PC-3 (cell line): Measurements from ENCODE around the gene KRT79. TPM values are rescaled to one million over a fixed set of nuclear protein-coding genes. Genes with fewer than 3 reads are reported as not detected.

Experiments
- ATAC-seq: fragments of 200-7000 bp; cut with Tn5 transposase; 2 replicates; pipeline ENCODE4 v1.9.1; 2020; ENCODE audit warnings: mild to moderate bottlenecking, moderate library complexity
- BruUV-seq: library from RNA; stranded (reverse); fragments of 400-500 nt; replicated peaks from 2 replicates; lab custom pipeline; 2021; lab: Mats Ljungman, UMichigan
- CTCF ChIA-PET: fragments of 300-600 bp; sonication (Branson Sonifier 250); formaldehyde crosslinking; loops from one replicate; lab custom pipeline; 2022; ENCODE audit warnings: antibody characterized with exemption; lab: Charles Lee
- POLR2A ChIA-PET: fragments of 300-600 bp; sonication (Branson Sonifier 250); formaldehyde crosslinking; loops from one replicate; lab custom pipeline; 2022; ENCODE audit warnings: antibody characterized with exemption; ENCODE audit not compliant: unreplicated experiment; lab: Charles Lee
- DNase-seq: peaks from one replicate; pipeline ENCODE4 v3.0.0-alpha.2; 2015
- H2AFZ ChIP-seq: fragments of 300-600 bp; sonication (generic); 2 replicates; pipeline ENCODE4 v1.6.0; 2016; ENCODE audit warnings: antibody characterized with exemption, low read length
- H3F3A ChIP-seq: fragments of 300-600 bp; sonication (generic); one replicate; pipeline ENCODE4 v1.6.0; 2017; ENCODE audit warnings: antibody characterized with exemption, low read length, control low read depth, mild to moderate bottlenecking; ENCODE audit not compliant: unreplicated experiment
- H3K27ac ChIP-seq: fragments of 300-600 bp; sonication (generic); 2 replicates; pipeline ENCODE4 v1.5.1; 2016; ENCODE audit warnings: mild to moderate bottlenecking, low read length
- H3K27me3 ChIP-seq: fragments of 300-600 bp; sonication (generic); 2 replicates; pipeline ENCODE4 v1.6.1; 2016; ENCODE audit warnings: low read length, mixed read lengths
- H3K36me3 ChIP-seq: fragments of 300-600 bp; sonication (generic); 2 replicates; pipeline ENCODE4 v1.6.1; 2016; ENCODE audit warnings: low read depth, mixed run types, low read length, mixed read lengths
- H3K4me1 ChIP-seq: fragments of 300-600 bp; sonication (generic); 2 replicates; pipeline ENCODE4 v1.5.1; 2016; ENCODE audit warnings: low read length; ENCODE audit not compliant: insufficient read depth
- H3K4me2 ChIP-seq: fragments of 300-600 bp; sonication (generic); 2 replicates; pipeline ENCODE4 v1.6.0; 2016; ENCODE audit warnings: low read length
- H3K4me3 ChIP-seq: fragments of 300-600 bp; sonication (generic); 2 replicates; pipeline ENCODE4 v1.5.1; 2016; ENCODE audit warnings: mild to moderate bottlenecking, low read length, mixed read lengths
- H3K79me2 ChIP-seq: fragments of 300-600 bp; sonication (generic); 2 replicates; pipeline ENCODE4 v1.6.1; 2017; ENCODE audit warnings: low read length, mixed read lengths
- H3K9ac ChIP-seq: fragments of 300-600 bp; sonication (generic); 2 replicates; pipeline ENCODE4 v1.6.0; 2016; ENCODE audit warnings: mild to moderate bottlenecking, low read length
- H3K9me2 ChIP-seq: fragments of 300-600 bp; sonication (generic); replicated peaks from 2 replicates; pipeline ENCODE4 v1.6.1; 2016; ENCODE audit warnings: mixed run types, low read length, mixed read lengths
- H3K9me3 ChIP-seq: fragments of 300-600 bp; sonication (generic); 2 replicates; pipeline ENCODE4 v1.6.1; 2016; ENCODE audit warnings: low read length, mixed read lengths
- H4K20me1 ChIP-seq: fragments of 300-600 bp; sonication (generic); 2 replicates; pipeline ENCODE4 v1.6.1; 2016; ENCODE audit warnings: low read length, mixed read lengths
- EZH2 ChIP-seq: fragments of 300-600 bp; sonication (generic); IDR thresholded peaks from one replicate; pipeline ENCODE4 v1.6.1; 2017; ENCODE audit warnings: antibody characterized with exemption, mild to moderate bottlenecking, low read length; ENCODE audit not compliant: unreplicated experiment
- EZH2phosphoT487 ChIP-seq: fragments of 300-600 bp; sonication (generic); IDR thresholded peaks from 2 replicates; pipeline ENCODE4 v1.6.1; 2018; ENCODE audit warnings: mild to moderate bottlenecking, antibody characterized with exemption, low read length, borderline replicate concordance
- intact Hi-C: fragments of 100-400 bp; cut with micrococcal nuclease; formaldehyde crosslinking; loops from 2 replicates; pipeline ENCODE4 v1.9.0; 2023
- total RNA-seq: library from RNA; depleted of rRNA; stranded (reverse); fragments of >200 nt; gene quantifications from 2 replicates; pipeline ENCODE4 v1.2.3, GENCODE V29; 2014
- TF ChIP-seq, protein P1 (sequence below): fragments of 300-600 bp; sonication (generic); conservative IDR thresholded peaks from 2 replicates; pipeline ENCODE4 v1.5.1; 2017; ENCODE audit warnings: antibody characterized with exemption, low read depth, mild to moderate bottlenecking, low read length

The KRT79 gene
- total RNA-seq, 1 experiment from 2014 or later: not detected

DNA sequence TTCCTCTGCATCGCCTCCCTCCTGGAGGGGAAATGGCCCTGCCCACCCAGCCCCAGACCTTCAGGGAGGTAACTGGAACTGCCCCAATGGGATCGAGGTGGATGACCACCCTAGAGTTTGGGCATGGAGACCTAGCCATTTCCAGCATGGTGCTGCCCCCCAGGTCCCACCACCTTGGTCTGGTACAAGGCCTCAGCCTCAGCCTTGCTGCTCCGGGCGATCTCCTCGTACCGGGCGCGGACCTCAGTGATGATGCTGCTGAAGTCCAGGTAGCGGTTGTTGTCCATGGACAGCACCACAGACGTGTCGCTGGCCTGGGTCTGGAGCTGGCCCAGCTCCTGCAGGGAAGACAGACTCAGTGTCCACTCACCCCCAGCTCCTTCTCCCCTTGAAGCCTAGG is 10.3 kb upstream of the KRT79 start:
- no peak for ATAC-seq
- CTCF ChIA-PET: no interaction called here

DNA sequence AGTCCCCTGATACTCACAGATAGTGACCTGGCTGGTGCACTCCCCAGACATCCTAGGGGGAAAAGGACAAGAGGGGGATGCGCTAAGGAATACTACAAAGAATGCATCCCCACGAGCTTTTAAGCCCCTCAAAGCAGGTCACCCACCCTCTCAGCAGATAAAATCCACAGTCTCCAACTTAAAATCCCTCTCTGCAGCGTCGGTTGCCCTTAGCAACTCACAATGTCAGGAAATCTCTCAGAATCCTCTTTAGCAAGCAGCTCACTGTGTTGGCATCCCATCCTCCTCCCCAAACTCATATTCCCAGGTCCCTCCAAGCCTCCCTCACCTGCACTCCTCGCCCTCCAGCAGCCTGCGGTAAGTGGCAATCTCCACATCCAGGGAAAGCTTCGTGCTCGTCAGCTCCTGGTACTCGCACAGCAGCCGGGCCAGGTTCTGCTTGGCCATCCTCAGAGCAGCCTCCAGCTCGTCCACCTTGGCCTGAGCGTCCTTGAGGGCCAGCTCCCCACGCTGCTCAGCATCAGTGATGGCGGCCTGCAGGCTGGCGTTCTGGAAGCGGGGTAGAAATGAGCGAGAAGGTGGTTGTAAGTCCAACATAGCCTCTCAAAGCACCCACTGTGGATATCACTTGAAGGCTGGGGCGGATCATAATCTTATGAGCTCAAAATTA is 5.5 kb upstream of the KRT79 start:
- no peak for ATAC-seq
- CTCF ChIA-PET: no interaction called here
- intact Hi-C loops: no loop called here

More for the DNA sequence above, 10.3 kb upstream of the KRT79 start:
- no TSS peak for BruUV-seq
- Histone ChIP-seq H3K4me3 (no peak overlapping the region), H3K4me1 (peaks cover 15% of the 10 kb centered on the region), H3K9me2 (no peaks in the 10 kb centered on the region), H4K20me1 (no peaks in the 10 kb centered on the region), H3K9me3 (no peaks in the 10 kb centered on the region), H3K9ac (no peak overlapping the region), H3K27ac (no peak overlapping the region), H3K79me2 (no peaks in the 10 kb centered on the region), H3K36me3 (no peaks in the 10 kb centered on the region), H3F3A (no peaks in the 10 kb centered on the region), H3K4me2 (no peak overlapping the region), H3K27me3 (no peaks in the 10 kb centered on the region), H2AFZ (no peak overlapping the region)
- POLR2A ChIA-PET: no interaction called here
- intact Hi-C loops: no loop called here
- TF ChIP-seq, protein P1, sequence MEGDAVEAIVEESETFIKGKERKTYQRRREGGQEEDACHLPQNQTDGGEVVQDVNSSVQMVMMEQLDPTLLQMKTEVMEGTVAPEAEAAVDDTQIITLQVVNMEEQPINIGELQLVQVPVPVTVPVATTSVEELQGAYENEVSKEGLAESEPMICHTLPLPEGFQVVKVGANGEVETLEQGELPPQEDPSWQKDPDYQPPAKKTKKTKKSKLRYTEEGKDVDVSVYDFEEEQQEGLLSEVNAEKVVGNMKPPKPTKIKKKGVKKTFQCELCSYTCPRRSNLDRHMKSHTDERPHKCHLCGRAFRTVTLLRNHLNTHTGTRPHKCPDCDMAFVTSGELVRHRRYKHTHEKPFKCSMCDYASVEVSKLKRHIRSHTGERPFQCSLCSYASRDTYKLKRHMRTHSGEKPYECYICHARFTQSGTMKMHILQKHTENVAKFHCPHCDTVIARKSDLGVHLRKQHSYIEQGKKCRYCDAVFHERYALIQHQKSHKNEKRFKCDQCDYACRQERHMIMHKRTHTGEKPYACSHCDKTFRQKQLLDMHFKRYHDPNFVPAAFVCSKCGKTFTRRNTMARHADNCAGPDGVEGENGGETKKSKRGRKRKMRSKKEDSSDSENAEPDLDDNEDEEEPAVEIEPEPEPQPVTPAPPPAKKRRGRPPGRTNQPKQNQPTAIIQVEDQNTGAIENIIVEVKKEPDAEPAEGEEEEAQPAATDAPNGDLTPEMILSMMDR: no peak
- no peak for DNase-seq

DNA sequence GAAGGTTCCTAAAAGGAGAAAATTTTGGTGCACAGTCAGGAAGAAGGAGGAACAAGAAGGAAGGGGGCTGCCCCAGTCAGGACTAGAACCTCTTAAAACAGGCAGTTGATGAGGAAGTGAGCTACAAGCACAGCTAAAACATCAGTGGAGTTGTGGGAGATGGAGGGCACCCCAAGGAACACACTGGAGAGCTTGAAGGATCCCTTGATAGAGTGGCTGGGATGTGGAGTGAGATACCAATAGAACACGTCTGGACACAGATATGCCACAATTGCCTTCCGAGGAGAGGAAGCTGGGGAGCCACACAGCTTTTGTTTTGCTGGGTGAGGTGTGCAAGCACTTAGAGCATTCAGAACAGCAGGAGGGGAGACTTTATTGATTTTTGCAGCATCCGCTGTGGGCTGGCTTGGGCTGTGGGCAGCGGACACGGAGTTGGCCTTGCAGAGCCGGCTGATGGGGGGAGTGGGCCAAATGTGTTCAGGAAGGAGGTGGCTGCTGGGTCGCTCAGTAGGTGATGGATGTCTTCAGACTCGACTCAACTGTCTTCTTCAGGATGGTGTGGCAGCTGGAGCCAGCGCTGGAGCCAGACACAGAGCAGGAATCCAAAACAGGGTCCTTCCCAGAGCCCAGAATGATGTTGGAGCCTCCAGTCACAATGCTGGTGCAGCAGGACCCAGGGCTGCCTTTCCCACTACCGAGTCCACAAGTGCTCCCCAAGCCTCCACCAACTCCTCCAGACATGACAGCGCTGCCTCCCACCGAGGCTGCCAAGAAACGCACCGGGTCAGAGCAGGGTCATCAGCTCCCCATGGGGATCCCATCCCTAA is 4.7 kb upstream of the KRT79 start:
- Histone ChIP-seq H3F3A (no peaks in the 10 kb centered on the region), H3K9me3 (no peaks in the 10 kb centered on the region), H3K36me3 (no peaks in the 10 kb centered on the region), H3K79me2 (no peaks in the 10 kb centered on the region), H2AFZ (no peak overlapping the region), H3K27me3 (no peaks in the 10 kb centered on the region), H3K27ac (no peak overlapping the region), H3K9me2 (no peaks in the 10 kb centered on the region), H3K4me1 (peaks cover 27% of the 10 kb centered on the region), H3K4me2 (no peak overlapping the region), H3K4me3 (no peak overlapping the region), H3K9ac (no peak overlapping the region), H4K20me1 (no peaks in the 10 kb centered on the region)
- TF ChIP-seq EZH2 (no peak), EZH2phosphoT487 (no peak)
- TF ChIP-seq, protein P1: no peak
- BruUV-seq: no TSS peak
- intact Hi-C loops: no loop called here
- no peak for ATAC-seq
- POLR2A ChIA-PET: no interaction called here
- DNase-seq: no peak
- CTCF ChIA-PET: no interaction called here

More for the DNA sequence above, 5.5 kb upstream of the KRT79 start:
- Histone ChIP-seq H3K9ac (no peak overlapping the region), H3K4me1 (peaks cover 27% of the 10 kb centered on the region), H3K4me2 (no peak overlapping the region), H3K79me2 (no peaks in the 10 kb centered on the region), H2AFZ (no peak overlapping the region), H3K36me3 (no peaks in the 10 kb centered on the region), H3K27me3 (no peaks in the 10 kb centered on the region), H3F3A (no peaks in the 10 kb centered on the region), H3K27ac (no peak overlapping the region), H3K9me3 (no peaks in the 10 kb centered on the region), H4K20me1 (no peaks in the 10 kb centered on the region), H3K4me3 (no peak overlapping the region), H3K9me2 (no peaks in the 10 kb centered on the region)
- BruUV-seq: no TSS peak
- no peak for DNase-seq
- POLR2A ChIA-PET: no interaction called here
- TF ChIP-seq EZH2phosphoT487 (no peak), EZH2 (no peak)
- TF ChIP-seq, protein P1: no peak
